Measurements from ENCODE around the gene CABP4.

Gene CABP4

GRCh38 chr11:67455054-67455453, at the start of gene CABP4:
TSS of gene CABP4 (plus strand) at chr11:67455354. CDS start at chr11:67455424, 70 bp downstream.
- DNase-seq (ENCODE audit: low read depth in 2 of 2), result no peak

- no peak for DNase-seq (ENCODE audit: low read depth in 2 of 2)
Observed at GRCh38 chr11:67405688-67406339, 49.3 kb upstream of the CABP4 start.

GRCh38 chr11:67406420-67406968, 48.7 kb upstream of the CABP4 start:
- no peak for DNase-seq (ENCODE audit: low read depth in 2 of 2)

- no peak for DNase-seq (ENCODE audit: low read depth in 2 of 2)
Observed at GRCh38 chr11:67406969-67407687, 48.0 kb upstream of the CABP4 start.

GRCh38 chr11:67407688-67408163, 47.4 kb upstream of the CABP4 start:
- no peak for DNase-seq (ENCODE audit: low read depth in 2 of 2)

GRCh38 chr11:67408437-67409200, 46.5 kb upstream of the CABP4 start:
- DNase-seq (ENCODE audit: low read depth in 2 of 2), result no peak

- DNase-seq (ENCODE audit: low read depth in 2 of 2), result no peak
Observed at GRCh38 chr11:67409261-67409666, 45.9 kb upstream of the CABP4 start.

GRCh38 chr11:67409781-67410368, 45.3 kb upstream of the CABP4 start:
- DNase-seq (ENCODE audit: low read depth in 2 of 2), result no peak

GRCh38 chr11:67410369-67410831, 44.8 kb upstream of the CABP4 start:
- no peak for DNase-seq (ENCODE audit: low read depth in 2 of 2)

GRCh38 chr11:67410984-67411784, 44.0 kb upstream of the CABP4 start:
- no peak for DNase-seq (ENCODE audit: low read depth in 2 of 2)

- DNase-seq (ENCODE audit: low read depth in 2 of 2), result no peak
Observed at GRCh38 chr11:67411785-67412152, 43.4 kb upstream of the CABP4 start.

- DNase-seq (ENCODE audit: low read depth in 2 of 2), result no peak
Observed at GRCh38 chr11:67412495-67413179, 42.5 kb upstream of the CABP4 start.

- no peak for DNase-seq (ENCODE audit: low read depth in 2 of 2)
Observed at GRCh38 chr11:67413266-67413849, 41.8 kb upstream of the CABP4 start.

GRCh38 chr11:67415501-67416304, 39.5 kb upstream of the CABP4 start, which contains the start of gene CARNS1:
TSS of gene CARNS1 (plus strand) at chr11:67415678. CDS start at chr11:67416200, 522 bp downstream.
- DNase-seq (ENCODE audit: low read depth in 2 of 2), result no peak

GRCh38 chr11:67416416-67417335, 38.5 kb upstream of the CABP4 start:
- no peak for DNase-seq (ENCODE audit: low read depth in 2 of 2)

- no peak for DNase-seq (ENCODE audit: low read depth in 2 of 2)
Observed at GRCh38 chr11:67417425-67417824, 37.7 kb upstream of the CABP4 start.

GRCh38 chr11:67418476-67419281, 36.5 kb upstream of the CABP4 start:
- DNase-seq (ENCODE audit: low read depth in 2 of 2), result no peak
